OCI-LY3 (cell line): Measurements from ENCODE around the gene LPIN2.

Source experiments
- H2AFZ ChIP-seq: fragments of 200-600, 300-600 bp; shearing (Covaris generic); 2 replicates; pipeline ENCODE4 v1.6.0; 2014; ENCODE audit warnings: antibody characterized with exemption, low read depth, low read length
- H3K27ac ChIP-seq: fragments of 200-600, 300-600 bp; sonication (generic); 2 replicates; pipeline ENCODE4 v1.5.1; 2014; ENCODE audit warnings: mild to moderate bottlenecking, low read length, moderate library complexity, mixed read lengths
- H3K27me3 ChIP-seq: fragments of 200-600, 300-600 bp; sonication (generic); 2 replicates; pipeline ENCODE4 v1.6.1; 2014; ENCODE audit warnings: low read depth, low read length, mixed read lengths
- H3K36me3 ChIP-seq: fragments of 200-600, 300-600 bp; sonication (generic); replicated peaks from 2 replicates; pipeline ENCODE3; 2014; ENCODE audit warnings: low read depth, low read length, mixed read lengths
- H3K4me1 ChIP-seq: fragments of 300-600, 200-600 bp; sonication (generic); 2 replicates; pipeline ENCODE4 v1.6.1; 2014; ENCODE audit warnings: low read length, mixed read lengths
- H3K4me2 ChIP-seq: fragments of 200-600, 300-600 bp; sonication (generic); 2 replicates; pipeline ENCODE4 v1.6.1; 2014; ENCODE audit warnings: low read length, mixed read lengths
- H3K4me3 ChIP-seq: fragments of 300-600, 200-600 bp; sonication (generic); 2 replicates; pipeline ENCODE4 v1.5.1; 2014; ENCODE audit warnings: antibody characterized with exemption, mild to moderate bottlenecking, low read length, moderate library complexity
- H3K79me2 ChIP-seq: fragments of 300-600, 200-600 bp; shearing (Covaris generic); 2 replicates; pipeline ENCODE4 v1.6.1; 2014; ENCODE audit warnings: mild to moderate bottlenecking, low read length, mixed read lengths
- H3K9ac ChIP-seq: fragments of 300-600, 200-600 bp; shearing (Covaris generic); 2 replicates; pipeline ENCODE4 v1.6.0; 2014; ENCODE audit warnings: mild to moderate bottlenecking, low read length, moderate library complexity
- H3K9me3 ChIP-seq: fragments of 200-600, 300-600 bp; shearing (Covaris generic); 2 replicates; pipeline ENCODE4 v1.6.1; 2014; ENCODE audit warnings: low read length, mixed read lengths; ENCODE audit not compliant: insufficient read depth
- H4K20me1 ChIP-seq: fragments of 200-600, 300-600 bp; sonication (generic); 2 replicates; pipeline ENCODE4 v1.6.1; 2016; ENCODE audit warnings: low read length, mixed read lengths; ENCODE audit not compliant: insufficient read depth
- EZH2phosphoT487 ChIP-seq: fragments of 200-600 bp; shearing (Covaris generic); IDR thresholded peaks from 2 replicates; pipeline ENCODE4 v1.6.1; 2018; ENCODE audit warnings: antibody characterized with exemption, mixed run types, low read depth
- TF ChIP-seq, protein P1 (sequence below): fragments of 200-600, 300-600 bp; sonication (generic); IDR thresholded peaks from 2 replicates; pipeline ENCODE4 v1.5.1; 2014; ENCODE audit warnings: antibody characterized with exemption, low read length, low read depth

LPIN2 gene

DNA sequence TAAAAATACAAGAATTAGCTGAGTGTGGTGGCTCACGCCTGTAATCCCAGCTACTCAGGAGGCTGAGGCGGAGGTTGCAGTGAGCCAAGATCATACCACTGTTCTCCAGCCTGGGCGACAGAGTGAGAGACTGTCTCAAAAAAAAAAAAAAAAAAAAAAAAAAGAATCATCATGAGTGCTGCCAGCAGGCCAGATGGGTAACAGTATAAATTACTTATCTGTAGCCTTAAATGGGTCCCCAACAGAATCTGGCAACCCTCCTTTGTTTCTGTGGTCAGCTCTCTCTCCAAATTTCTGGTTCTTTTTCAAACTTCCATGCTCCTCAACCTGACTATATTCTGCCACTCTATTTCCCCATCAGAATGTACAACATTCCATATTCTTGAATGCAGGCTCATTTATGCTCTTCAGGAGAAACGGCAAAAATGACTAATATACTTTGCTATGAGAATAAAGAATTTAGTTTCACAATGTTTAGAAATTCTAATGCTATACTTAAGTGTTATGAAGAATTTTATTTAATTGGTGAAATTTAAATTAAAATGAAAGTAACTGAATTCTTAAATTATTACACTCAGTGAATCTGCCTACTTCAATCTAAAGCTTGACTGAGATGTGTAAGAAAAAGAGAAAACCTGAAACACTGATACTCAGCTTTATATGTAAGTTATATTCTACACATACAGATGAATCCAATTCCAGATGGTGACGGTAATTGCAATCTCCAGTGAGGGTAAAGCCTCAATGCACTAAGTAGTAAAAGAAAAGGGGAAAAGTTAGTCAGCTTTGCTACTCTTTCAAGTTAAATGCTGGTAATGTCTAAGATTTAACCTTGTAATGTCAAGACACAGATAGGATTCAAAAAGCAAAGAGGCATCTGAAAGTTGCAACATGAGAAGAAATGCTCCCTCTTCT is 24.8 kb downstream of the LPIN2 start:
- Histone ChIP-seq H3K27me3 (no peaks in the 10 kb centered on the region), H3K4me3 (no peak overlapping the region), H3K4me1 (peaks cover 29% of the 10 kb centered on the region), H3K9ac (no peak overlapping the region), H3K36me3 (peaks cover 18% of the 10 kb centered on the region), H3K4me2 (no peak overlapping the region), H4K20me1 (no peaks in the 10 kb centered on the region), H3K27ac (no peak overlapping the region), H3K79me2 (peaks cover 88% of the 10 kb centered on the region), H2AFZ (no peak overlapping the region), H3K9me3 (no peaks in the 10 kb centered on the region)
- no peak for TF ChIP-seq EZH2phosphoT487
- TF ChIP-seq, protein P1, sequence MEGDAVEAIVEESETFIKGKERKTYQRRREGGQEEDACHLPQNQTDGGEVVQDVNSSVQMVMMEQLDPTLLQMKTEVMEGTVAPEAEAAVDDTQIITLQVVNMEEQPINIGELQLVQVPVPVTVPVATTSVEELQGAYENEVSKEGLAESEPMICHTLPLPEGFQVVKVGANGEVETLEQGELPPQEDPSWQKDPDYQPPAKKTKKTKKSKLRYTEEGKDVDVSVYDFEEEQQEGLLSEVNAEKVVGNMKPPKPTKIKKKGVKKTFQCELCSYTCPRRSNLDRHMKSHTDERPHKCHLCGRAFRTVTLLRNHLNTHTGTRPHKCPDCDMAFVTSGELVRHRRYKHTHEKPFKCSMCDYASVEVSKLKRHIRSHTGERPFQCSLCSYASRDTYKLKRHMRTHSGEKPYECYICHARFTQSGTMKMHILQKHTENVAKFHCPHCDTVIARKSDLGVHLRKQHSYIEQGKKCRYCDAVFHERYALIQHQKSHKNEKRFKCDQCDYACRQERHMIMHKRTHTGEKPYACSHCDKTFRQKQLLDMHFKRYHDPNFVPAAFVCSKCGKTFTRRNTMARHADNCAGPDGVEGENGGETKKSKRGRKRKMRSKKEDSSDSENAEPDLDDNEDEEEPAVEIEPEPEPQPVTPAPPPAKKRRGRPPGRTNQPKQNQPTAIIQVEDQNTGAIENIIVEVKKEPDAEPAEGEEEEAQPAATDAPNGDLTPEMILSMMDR: no peak

DNA sequence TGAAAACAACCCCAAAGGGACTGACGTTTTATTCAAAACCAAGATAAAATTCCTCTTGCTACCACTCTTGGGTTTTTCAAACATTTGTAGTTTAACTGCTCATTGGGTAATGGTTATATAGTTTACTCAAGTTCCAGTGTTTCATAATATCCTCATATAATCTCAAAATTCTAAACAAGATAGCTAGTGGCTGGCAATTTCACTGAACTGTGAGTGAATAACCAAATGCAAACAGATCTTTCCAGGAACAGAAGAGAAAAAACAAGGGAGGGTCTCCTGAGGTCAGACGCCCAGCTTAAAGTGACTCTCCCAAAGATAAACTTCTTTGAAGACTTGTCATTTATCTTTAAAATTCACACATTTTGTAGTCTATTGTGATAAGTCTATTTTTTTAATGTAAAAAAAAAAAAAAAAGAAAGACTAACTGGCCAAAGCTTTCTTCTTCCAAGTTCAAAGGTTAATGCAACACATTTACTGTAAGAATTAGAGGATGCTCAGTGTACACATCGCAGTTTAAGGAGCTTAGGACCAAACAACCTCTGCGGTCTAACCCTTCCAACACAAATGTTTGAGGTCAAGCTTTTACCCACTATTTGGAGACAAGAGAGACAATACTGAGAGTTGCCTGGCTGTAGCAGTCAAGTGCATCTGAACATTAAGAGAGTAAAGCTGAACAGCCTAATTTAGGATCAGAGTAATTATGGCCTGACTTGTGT is 26.6 kb downstream of the LPIN2 start:
- peaks cover 46% of the 10 kb centered on the region for H3K4me1 ChIP-seq
- H3K27me3 ChIP-seq: no peaks in the 10 kb centered on the region
- H3K9ac ChIP-seq: no peak overlapping the region; the same call in 1 of the 2 replicates
- no peak overlapping the region for H3K4me3 ChIP-seq
- H3K4me2 ChIP-seq: no peak overlapping the region
- H3K27ac ChIP-seq: peak overlapping the region; percentile 15; the same call in 1 of the 2 replicates
- H4K20me1 ChIP-seq: no peaks in the 10 kb centered on the region
- peaks cover 90% of the 10 kb centered on the region for H3K79me2 ChIP-seq
- H3K36me3 ChIP-seq: peaks cover 12% of the 10 kb centered on the region
- TF ChIP-seq EZH2phosphoT487: no peak
- TF ChIP-seq, protein P1: no peak
- H3K9me3 ChIP-seq: no peaks in the 10 kb centered on the region
- H2AFZ ChIP-seq: no peak overlapping the region

DNA sequence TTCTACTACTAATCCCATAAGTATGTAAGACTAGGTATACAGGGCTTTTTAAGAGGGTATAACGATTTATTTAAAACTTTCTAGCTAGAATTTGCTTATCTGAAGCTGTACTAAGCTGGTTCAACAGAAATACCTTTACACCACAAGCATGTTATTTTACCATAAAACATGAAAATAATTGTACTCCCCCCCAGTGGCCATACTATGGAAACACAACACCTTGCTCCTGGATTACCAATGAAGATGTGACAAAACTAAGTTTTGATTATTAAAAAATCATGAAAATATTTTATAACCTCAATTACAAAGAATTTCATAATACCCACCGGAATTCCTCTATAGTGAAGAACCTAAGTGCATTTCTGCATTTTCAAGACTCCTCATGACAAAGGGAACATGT is 27.3 kb downstream of the LPIN2 start:
- peak overlapping the region; percentile 18 for H3K4me2 ChIP-seq
- no peak overlapping the region for H2AFZ ChIP-seq
- no peaks in the 10 kb centered on the region for H4K20me1 ChIP-seq
- TF ChIP-seq, protein P1: peak; percentile 76
- no peak for TF ChIP-seq EZH2phosphoT487
- H3K9me3 ChIP-seq: no peaks in the 10 kb centered on the region
- no peak overlapping the region for H3K4me3 ChIP-seq
- peaks cover 90% of the 10 kb centered on the region for H3K79me2 ChIP-seq
- peak overlapping the region; percentile 98 for H3K27ac ChIP-seq
- peaks cover 53% of the 10 kb centered on the region for H3K4me1 ChIP-seq
- peak overlapping the region; percentile 78 for H3K9ac ChIP-seq
- H3K27me3 ChIP-seq: no peaks in the 10 kb centered on the region
- peaks cover 8% of the 10 kb centered on the region for H3K36me3 ChIP-seq

DNA sequence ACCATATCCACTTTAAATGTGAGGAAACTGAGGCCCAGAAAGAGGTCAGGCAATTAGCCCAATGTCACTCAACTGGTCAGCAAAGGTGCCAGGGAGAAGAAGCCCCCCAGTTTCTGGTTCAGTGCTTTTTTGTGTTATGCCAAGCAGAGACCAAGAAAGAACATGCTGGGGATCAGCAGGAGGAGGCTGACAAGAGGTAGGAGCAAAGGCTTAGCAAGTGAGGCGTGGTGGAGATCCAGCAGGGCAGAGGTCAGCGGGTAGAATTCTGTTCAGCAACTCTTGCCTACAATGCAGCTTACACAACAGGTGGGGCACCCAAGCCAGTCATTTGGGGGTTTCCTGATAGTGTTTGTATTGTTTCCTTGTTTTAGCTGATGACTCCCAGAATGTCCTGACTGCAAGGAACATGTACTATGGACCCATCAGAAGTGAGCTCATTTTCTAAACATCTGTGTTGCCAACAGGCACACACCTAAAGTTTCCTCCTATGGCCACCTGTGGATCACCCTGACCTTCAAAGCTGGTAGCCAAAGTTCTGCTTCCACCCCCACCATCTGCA is 28.2 kb downstream of the LPIN2 start:
- H3K9ac ChIP-seq: peak overlapping the region; percentile 78
- H3K4me2 ChIP-seq: peak overlapping the region; percentile 18
- H3K9me3 ChIP-seq: no peaks in the 10 kb centered on the region
- no peaks in the 10 kb centered on the region for H3K27me3 ChIP-seq
- peaks cover 90% of the 10 kb centered on the region for H3K79me2 ChIP-seq
- peak overlapping the region; percentile 98 for H3K27ac ChIP-seq
- peaks cover 6% of the 10 kb centered on the region for H3K36me3 ChIP-seq
- no peak overlapping the region for H2AFZ ChIP-seq
- no peak overlapping the region for H3K4me3 ChIP-seq
- TF ChIP-seq, protein P1: no peak
- no peak for TF ChIP-seq EZH2phosphoT487
- H3K4me1 ChIP-seq: peaks cover 61% of the 10 kb centered on the region
- H4K20me1 ChIP-seq: no peaks in the 10 kb centered on the region
